Tibial nerve (tissue), 4 donors: ENCODE data around the gene CDC20. TPM values are rescaled to one million over a fixed set of nuclear protein-coding genes. Genes with fewer than 3 reads are reported as not detected.

Source experiments
- DNase-seq, 2 donors: peaks; one replicate each; pipeline ENCODE4 v3.0.0-alpha.2; 2019; ENCODE audit warnings: low spot score in 2 of 2
- H3K27ac ChIP-seq, 4 donors: fragments of 200-600 bp; sonication (generic) in 3 of 4; one replicate each; pipeline ENCODE4 v1.5.1; 2017 to 2019; ENCODE audit warnings: mild to moderate bottlenecking in 1 of 4
- H3K27me3 ChIP-seq, 2 donors: fragments of 200-600 bp; sonication (generic) in 1 of 2; one replicate each; pipeline versions ENCODE4 v1.5.1 to v1.6.0; 2017 to 2019
- H3K36me3 ChIP-seq, 3 donors: fragments of 200-600 bp; sonication (generic); one replicate each; pipeline ENCODE4 v1.5.1; 2018 to 2019
- H3K4me1 ChIP-seq, 4 donors: fragments of 200-600 bp; sonication (generic) in 3 of 4; one replicate each; pipeline ENCODE4 v1.5.1; 2017 to 2019
- H3K4me3 ChIP-seq, 4 donors: fragments of 200-600 bp; sonication (generic) in 3 of 4; one replicate each; pipeline ENCODE4 v1.5.1; 2017 to 2019; ENCODE audit warnings: mild to moderate bottlenecking in 1 of 4, moderate library complexity in 1 of 4
- H3K9me3 ChIP-seq, 4 donors: fragments of 200-600 bp; sonication (generic) in 3 of 4; one replicate each; pipeline ENCODE4 v1.5.1; 2017 to 2019
- EP300 ChIP-seq, 2 donors: sonication (generic); formaldehyde crosslinking; IDR thresholded peaks; one replicate each; pipeline ENCODE4 v1.6.1; 2017; ENCODE audit warnings: antibody characterized with exemption in 2 of 2, mild to moderate bottlenecking in 1 of 2
- POLR2A ChIP-seq, 2 donors: fragments of 450-650 bp; IDR thresholded peaks; one replicate each; pipeline ENCODE4 v1.6.1; 2017; ENCODE audit warnings: antibody characterized with exemption in 2 of 2, mild to moderate bottlenecking in 2 of 2, moderate library complexity in 2 of 2
- WGBS, 2 donors: methylation state at CpG; one replicate each; pipeline ENCODE4 v1.1.5; 2018; 5-methylcytosine and 5-hydroxymethylcytosine counted together
- total RNA-seq, 4 donors: library from RNA; depleted of rRNA; stranded (reverse); fragments of >200 nt; gene quantifications; one replicate each; pipeline ENCODE4 v1.1.0, GENCODE V29; 2016
- TF ChIP-seq, protein P1 (sequence below), 5 experiments: fragments of 200-600 bp in 3 of 5; fragments of 450-650 bp in 2 of 5; sonication (generic) in 3 of 5; IDR thresholded peaks; one replicate each; pipeline ENCODE4 v1.5.1; 2016 to 2019; ENCODE audit warnings: antibody characterized with exemption in 5 of 5, mild to moderate bottlenecking in 3 of 5, moderate library complexity in 2 of 5

The CDC20 gene
- total RNA-seq, 4 donors from 2014 or later: 0.42 to 3.5 (median 1.5) TPM

DNA sequence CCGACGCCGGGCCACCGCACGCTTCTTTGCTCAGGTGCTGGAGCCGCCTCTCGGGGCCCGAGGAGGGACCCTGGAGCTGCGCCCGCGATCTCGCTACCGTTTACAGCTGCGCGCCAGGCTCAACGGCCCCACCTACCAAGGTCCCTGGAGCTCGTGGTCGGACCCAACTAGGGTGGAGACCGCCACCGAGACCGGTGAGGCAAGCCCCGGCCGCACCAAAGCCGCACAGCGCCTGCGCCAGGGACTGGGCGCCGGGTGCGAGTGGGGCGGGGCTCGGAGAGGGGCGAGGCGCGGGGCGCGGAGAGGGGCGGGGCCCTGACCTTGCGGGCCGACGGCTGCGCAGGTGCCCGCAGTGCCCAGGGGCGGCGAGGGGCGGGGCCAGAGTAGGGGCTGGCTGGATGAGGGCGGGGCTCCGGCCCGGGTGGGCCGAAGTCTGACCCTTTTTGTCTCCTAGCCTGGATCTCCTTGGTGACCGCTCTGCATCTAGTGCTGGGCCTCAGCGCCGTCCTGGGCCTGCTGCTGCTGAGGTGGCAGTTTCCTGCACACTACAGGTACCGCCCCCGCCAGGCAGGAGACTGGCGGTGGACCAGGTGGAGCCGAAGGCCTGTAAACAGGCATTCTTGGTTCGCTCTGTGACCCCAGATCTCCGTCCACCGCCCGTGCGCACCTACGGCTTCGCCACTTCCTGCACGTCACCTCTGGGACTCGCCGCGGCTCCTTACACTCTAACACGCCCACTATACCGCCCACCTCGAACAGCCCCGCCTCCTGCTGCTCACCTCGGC is 9.8 kb upstream of the CDC20 start:
- TF ChIP-seq EP300 (IDR thresholded peaks at IDR 0.05) (peak in 1 of 2 donors; percentile 14), POLR2A (IDR thresholded peaks at IDR 0.05) (peak in 1 of 2 donors; percentile 35)
- TF ChIP-seq, protein P1, sequence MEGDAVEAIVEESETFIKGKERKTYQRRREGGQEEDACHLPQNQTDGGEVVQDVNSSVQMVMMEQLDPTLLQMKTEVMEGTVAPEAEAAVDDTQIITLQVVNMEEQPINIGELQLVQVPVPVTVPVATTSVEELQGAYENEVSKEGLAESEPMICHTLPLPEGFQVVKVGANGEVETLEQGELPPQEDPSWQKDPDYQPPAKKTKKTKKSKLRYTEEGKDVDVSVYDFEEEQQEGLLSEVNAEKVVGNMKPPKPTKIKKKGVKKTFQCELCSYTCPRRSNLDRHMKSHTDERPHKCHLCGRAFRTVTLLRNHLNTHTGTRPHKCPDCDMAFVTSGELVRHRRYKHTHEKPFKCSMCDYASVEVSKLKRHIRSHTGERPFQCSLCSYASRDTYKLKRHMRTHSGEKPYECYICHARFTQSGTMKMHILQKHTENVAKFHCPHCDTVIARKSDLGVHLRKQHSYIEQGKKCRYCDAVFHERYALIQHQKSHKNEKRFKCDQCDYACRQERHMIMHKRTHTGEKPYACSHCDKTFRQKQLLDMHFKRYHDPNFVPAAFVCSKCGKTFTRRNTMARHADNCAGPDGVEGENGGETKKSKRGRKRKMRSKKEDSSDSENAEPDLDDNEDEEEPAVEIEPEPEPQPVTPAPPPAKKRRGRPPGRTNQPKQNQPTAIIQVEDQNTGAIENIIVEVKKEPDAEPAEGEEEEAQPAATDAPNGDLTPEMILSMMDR (IDR thresholded peaks at IDR 0.05): peak in 1 of 5 experiments; percentile 10
- H3K9me3 ChIP-seq: no peaks in the 10 kb centered on the region
- H3K27ac ChIP-seq: peak overlapping the region; percentile 58 to 88 (median 86)
- H3K4me1 ChIP-seq: peaks cover 0 to 21% (median 0%) of the 10 kb centered on the region in 4 donors
- H3K27me3 ChIP-seq: no peaks in the 10 kb centered on the region
- 7 to 14% methylated on average over 51 to 55 of the region's 72 CpGs for WGBS, 2 donors
- DNase-seq: peak; percentile 49 to 51
- H3K4me3 ChIP-seq: peak overlapping the region; percentile 53 to 65 (median 54)
- H3K36me3 ChIP-seq: no peaks in the 10 kb centered on the region

DNA sequence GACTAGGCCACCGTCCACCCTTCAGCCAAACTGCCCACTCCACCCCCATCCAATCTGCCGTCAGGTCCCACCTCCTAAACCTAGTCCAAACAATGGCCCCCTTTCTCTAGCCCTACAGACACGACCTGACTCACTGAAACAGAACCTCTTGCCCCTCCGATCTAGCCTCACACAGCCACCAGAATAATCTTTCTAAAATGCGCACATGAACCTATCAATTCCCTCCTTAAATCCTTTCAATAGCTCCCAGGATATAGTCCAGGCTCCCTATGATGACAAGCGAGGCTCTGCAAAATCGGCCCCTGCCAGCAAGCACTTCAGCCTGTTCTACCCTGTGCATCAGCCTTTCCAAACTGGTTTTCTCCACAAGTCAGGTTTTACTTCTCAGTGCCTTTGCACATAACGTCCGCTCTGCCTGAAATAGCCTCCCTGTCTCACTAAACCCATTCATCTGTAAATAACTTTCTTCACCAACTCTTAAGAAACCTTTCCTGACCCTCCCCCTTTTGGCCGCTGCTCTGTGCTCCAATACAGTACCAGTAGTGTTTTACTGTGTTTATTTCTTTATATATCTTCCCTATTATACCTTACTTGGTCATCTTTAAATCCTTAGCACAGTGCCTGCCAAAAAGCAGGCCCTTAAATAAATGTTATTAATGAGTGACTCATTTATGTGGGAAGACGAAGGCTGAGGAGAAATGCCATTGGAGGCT is 9.0 kb upstream of the CDC20 start:
- TF ChIP-seq EP300 (IDR thresholded peaks at IDR 0.05): peak in 1 of 2 donors; percentile 1
- TF ChIP-seq, protein P1 (IDR thresholded peaks at IDR 0.05): no peak
- TF ChIP-seq POLR2A (IDR thresholded peaks at IDR 0.05): no peak
- H3K9me3 ChIP-seq: no peaks in the 10 kb centered on the region
- no peaks in the 10 kb centered on the region for H3K27me3 ChIP-seq
- H3K4me1 ChIP-seq: peaks cover 0 to 21% (median 0%) of the 10 kb centered on the region in 4 donors
- no peaks in the 10 kb centered on the region for H3K36me3 ChIP-seq
- no peak for DNase-seq
- peak overlapping the region; percentile 58 to 88 (median 86) for H3K27ac ChIP-seq
- peak overlapping the region; percentile 53 to 65 (median 54) for H3K4me3 ChIP-seq
- WGBS, 2 donors: 41 to 57% methylated on average over 11 of the region's 11 CpGs

GRCh38 chr1:43350976-43351375 is 7.8 kb upstream of the CDC20 start:
- Histone ChIP-seq H3K4me1 (peaks cover 0 to 21% (median 0%) of the 10 kb centered on the region in 4 donors), H3K4me3 (no peak overlapping the region), H3K9me3 (no peaks in the 10 kb centered on the region), H3K27me3 (no peaks in the 10 kb centered on the region), H3K36me3 (no peaks in the 10 kb centered on the region), H3K27ac (peak overlapping the region in 1 of 4 donors; percentile 11)
- TF ChIP-seq, protein P1 (IDR thresholded peaks at IDR 0.05): no peak
- no peak for TF ChIP-seq EP300 (IDR thresholded peaks at IDR 0.05)
- TF ChIP-seq POLR2A (IDR thresholded peaks at IDR 0.05): no peak
- no peak for DNase-seq
- 96 to 97% methylated on average over 1 of the region's 1 CpG for WGBS, 2 donors

- no peak for TF ChIP-seq POLR2A (IDR thresholded peaks at IDR 0.05)
- TF ChIP-seq, protein P1 (IDR thresholded peaks at IDR 0.05): no peak
- no peak for TF ChIP-seq EP300 (IDR thresholded peaks at IDR 0.05)
- Histone ChIP-seq H3K9me3 (no peaks in the 10 kb centered on the region), H3K27ac (peak overlapping the region in 1 of 4 donors; percentile 22), H3K36me3 (no peaks in the 10 kb centered on the region), H3K27me3 (no peaks in the 10 kb centered on the region), H3K4me3 (no peak overlapping the region), H3K4me1 (peaks cover 0 to 21% (median 0%) of the 10 kb centered on the region in 4 donors)
- 71 to 74% methylated on average over 10 of the region's 10 CpGs for WGBS, 2 donors
- no peak for DNase-seq
These were observed 7.1 kb upstream of the CDC20 start for GRCh38 chr1:43351421-43352350.
